Measurements from ENCODE around the gene TSPYL6. TPM values are rescaled to one million over a fixed set of nuclear protein-coding genes. Genes with fewer than 3 reads are reported as not detected.

TSPYL6 gene
- total and polyA plus RNA-seq, 2 donors (not counting 3 experiments of a cell fraction or from before 2014, with no cell fraction given): 0.03 TPM; not detected in 1

- intact Hi-C loops (cut with micrococcal nuclease): no loop called here
- FAIRE-seq (no peak), DNase-seq (ENCODE audit: low read depth, low spot score) (no peak)
- ChIA-PET POLR2A (no interaction called here), CTCF (no interaction called here)
- Histone ChIP-seq H3K9ac (replicated peaks; ENCODE audit: extremely low read depth, insufficient read depth, low read length) (no peak overlapping the region), H3K4me3 (replicated peaks in 1 of 3; ENCODE audit: insufficient read depth in 1 of 3, low read depth in 1 of 3, low read length in 3 of 3) (no peak overlapping the region), H3K27me3 (ENCODE audit: control insufficient read depth in 2 of 2, insufficient read depth in 2 of 2, low read length in 2 of 2) (no peaks in the 10 kb centered on the region), H3K27ac (ENCODE audit: insufficient read depth, low read depth, low read length) (no peak overlapping the region), H3K36me3 (ENCODE audit: control insufficient read depth in 2 of 2, extremely low read depth in 1 of 2, insufficient read depth in 2 of 2, low read length in 2 of 2) (no peaks in the 10 kb centered on the region), H3K9me3 (replicated peaks; ENCODE audit: control insufficient read depth, insufficient read depth, low read length) (no peaks in the 10 kb centered on the region), H3K9me1 (replicated peaks; ENCODE audit: control insufficient read depth, extremely low read depth, insufficient read depth, low read length) (no peaks in the 10 kb centered on the region), H2AFZ (ENCODE audit: low read depth, low read length) (no peak overlapping the region), H3K4me2 (ENCODE audit: insufficient read depth, low read length) (no peak overlapping the region), H4K20me1 (replicated peaks; ENCODE audit: control insufficient read depth, extremely low read depth, insufficient read depth, low read length) (no peaks in the 10 kb centered on the region), H3K79me2 (ENCODE audit: control insufficient read depth, insufficient read depth, low read length) (no peaks in the 10 kb centered on the region), H3K4me1 (ENCODE audit: control insufficient read depth, extremely low read depth, insufficient read depth, low read length) (no peaks in the 10 kb centered on the region)
- dilution Hi-C loops (cut with MboI; ENCODE audit: extremely low pct_ligation_motif_present, low sequenced_read_pairs): no loop called here
- TF ChIP-seq CTCF (IDR thresholded peaks at IDR 0.05; ENCODE audit: extremely low read depth in 1 of 2, insufficient read depth in 1 of 2, low read depth in 1 of 2, low read length in 2 of 2): no peak
- TF ChIP-seq JUN (IDR thresholded peaks at IDR 0.05; ENCODE audit: borderline replicate concordance, insufficient read depth, insufficient read length, low read depth): no peak
- TF ChIP-seq FOS (IDR thresholded peaks at IDR 0.05; ENCODE audit: borderline replicate concordance, insufficient read depth, low read length): no peak
- no peak for TF ChIP-seq MYC (IDR thresholded peaks at IDR 0.05; ENCODE audit: low read depth, low read length)
- BruUV-seq (replicated peaks): no TSS peak
Observed at GRCh38 chr2:54271189-54271588, 15.2 kb upstream of the TSPYL6 start.

GRCh38 chr2:54267577-54267976 lies 11.5 kb upstream of the TSPYL6 start:
- intact Hi-C loops (cut with micrococcal nuclease): no loop called here
- Histone ChIP-seq H3K79me2 (ENCODE audit: control insufficient read depth, insufficient read depth, low read length) (no peaks in the 10 kb centered on the region), H3K4me2 (ENCODE audit: insufficient read depth, low read length) (no peak overlapping the region), H4K20me1 (replicated peaks; ENCODE audit: control insufficient read depth, extremely low read depth, insufficient read depth, low read length) (no peaks in the 10 kb centered on the region), H3K4me1 (ENCODE audit: control insufficient read depth, extremely low read depth, insufficient read depth, low read length) (no peaks in the 10 kb centered on the region), H3K36me3 (ENCODE audit: control insufficient read depth in 2 of 2, extremely low read depth in 1 of 2, insufficient read depth in 2 of 2, low read length in 2 of 2) (no peaks in the 10 kb centered on the region), H3K9me3 (replicated peaks; ENCODE audit: control insufficient read depth, insufficient read depth, low read length) (no peaks in the 10 kb centered on the region), H3K9me1 (replicated peaks; ENCODE audit: control insufficient read depth, extremely low read depth, insufficient read depth, low read length) (no peaks in the 10 kb centered on the region), H3K27ac (ENCODE audit: insufficient read depth, low read depth, low read length) (no peak overlapping the region), H2AFZ (ENCODE audit: low read depth, low read length) (no peak overlapping the region), H3K4me3 (replicated peaks in 1 of 3; ENCODE audit: insufficient read depth in 1 of 3, low read depth in 1 of 3, low read length in 3 of 3) (no peak overlapping the region), H3K9ac (replicated peaks; ENCODE audit: extremely low read depth, insufficient read depth, low read length) (no peak overlapping the region), H3K27me3 (ENCODE audit: control insufficient read depth in 2 of 2, insufficient read depth in 2 of 2, low read length in 2 of 2) (no peaks in the 10 kb centered on the region)
- no TSS peak for BruUV-seq (replicated peaks)
- dilution Hi-C loops (cut with MboI; ENCODE audit: extremely low pct_ligation_motif_present, low sequenced_read_pairs): no loop called here
- ChIA-PET POLR2A (no interaction called here), CTCF (interaction anchor here (1.5 kb wide), 2 partner anchors 8 to 12 kb away, joined by 3 to 7 read pairs; no protein-coding TSS in a partner anchor)
- TF ChIP-seq POLR2A (IDR thresholded peaks at IDR 0.05; ENCODE audit: low read depth, low read length) (no peak), CTCF (IDR thresholded peaks at IDR 0.05; ENCODE audit: extremely low read depth in 1 of 2, insufficient read depth in 1 of 2, low read depth in 1 of 2, low read length in 2 of 2) (no peak), GATA2 (IDR thresholded peaks at IDR 0.05; ENCODE audit: insufficient read depth, insufficient read length, low read depth, low read length) (no peak), MYC (IDR thresholded peaks at IDR 0.05; ENCODE audit: low read depth, low read length) (no peak), POLR2AphosphoS5 (IDR thresholded peaks at IDR 0.05; ENCODE audit: insufficient read depth, low read depth, low read length) (no peak), EZH2 (IDR thresholded peaks at IDR 0.05; ENCODE audit: borderline replicate concordance, low read depth, low read length, severe bottlenecking) (no peak), MAX (IDR thresholded peaks at IDR 0.05; ENCODE audit: insufficient read depth, insufficient read length) (no peak), FOS (IDR thresholded peaks at IDR 0.05; ENCODE audit: borderline replicate concordance, insufficient read depth, low read length) (no peak), JUN (IDR thresholded peaks at IDR 0.05; ENCODE audit: borderline replicate concordance, insufficient read depth, insufficient read length, low read depth) (no peak)
- no peak for FAIRE-seq
- peak; percentile 33 for DNase-seq (ENCODE audit: low read depth, low spot score)
